ENCODE results near the gene NAGS.
"Not testable (repeated sequence)": the region's sequence is repeated elsewhere in the genome, so short reads cannot be mapped to it uniquely, and the experiment has no call there.

NAGS gene

DNA sequence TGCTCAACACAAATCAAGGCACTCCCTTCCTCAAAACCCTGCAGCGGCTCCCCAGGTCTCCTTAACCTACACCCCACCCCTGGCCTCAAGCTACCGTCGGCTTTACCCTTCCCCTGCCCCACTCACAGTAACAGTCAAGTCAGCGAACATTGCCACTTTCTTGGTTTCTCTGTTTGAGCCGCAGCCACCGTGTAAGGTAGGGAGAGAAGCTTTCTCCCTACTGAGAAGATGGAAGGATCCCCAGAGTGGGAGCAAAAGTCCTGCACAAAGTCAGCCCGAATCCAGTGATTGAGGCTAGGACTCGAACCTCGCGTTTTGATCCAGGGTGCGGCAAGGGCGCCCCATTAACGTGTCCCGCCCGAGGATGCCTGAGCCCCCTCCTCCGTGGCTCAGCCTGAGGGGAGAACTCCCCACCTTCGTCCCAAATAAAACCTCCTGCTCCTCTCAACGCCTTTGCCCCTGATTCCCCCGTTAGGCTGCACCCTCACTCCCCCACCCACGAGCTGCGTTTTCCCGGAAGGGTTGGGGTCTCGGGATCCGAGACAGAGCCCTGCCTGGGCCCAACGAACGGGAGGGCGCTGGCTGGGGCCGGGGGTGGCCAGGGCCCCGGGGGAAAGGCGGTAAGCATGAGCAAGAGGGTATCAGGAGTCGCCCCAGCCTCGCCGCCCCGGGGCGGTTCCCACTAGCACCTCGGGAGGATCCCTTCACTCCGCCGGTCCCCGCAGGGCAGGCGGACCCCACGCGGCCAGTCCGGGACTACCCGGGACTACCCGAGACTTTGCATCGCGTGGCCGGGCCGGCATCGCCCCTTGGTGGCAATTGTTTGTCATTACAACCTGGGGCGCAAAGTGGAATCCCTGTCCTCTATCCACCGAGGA is 9.9 kb upstream of the NAGS start:
- H3K4me3 ChIP-seq (ENCODE audit: low read length): no peak overlapping the region
- TF ChIP-seq ZNF274 (IDR thresholded peaks at IDR 0.05; ENCODE audit: low read depth, low read length): no peak

DNA sequence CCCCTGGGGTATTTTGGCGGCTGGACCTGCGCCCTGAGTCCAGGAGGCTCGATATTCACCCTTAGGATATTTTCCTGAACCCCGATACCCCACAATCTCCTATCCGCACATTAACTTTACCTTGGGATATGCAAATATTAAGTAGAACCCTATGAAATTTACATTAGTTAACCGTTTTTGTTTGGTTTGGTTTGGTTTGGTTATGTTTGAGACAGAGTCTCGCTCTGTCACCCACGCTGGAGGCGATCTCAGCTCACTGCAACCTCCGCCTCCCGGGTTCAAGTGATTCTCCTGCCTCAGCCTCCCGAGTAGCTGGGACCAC is 9.3 kb upstream of the NAGS start:
- H3K4me3 ChIP-seq (ENCODE audit: low read length): no peak overlapping the region
- TF ChIP-seq ZNF274 (IDR thresholded peaks at IDR 0.05; ENCODE audit: low read depth, low read length): no peak

DNA sequence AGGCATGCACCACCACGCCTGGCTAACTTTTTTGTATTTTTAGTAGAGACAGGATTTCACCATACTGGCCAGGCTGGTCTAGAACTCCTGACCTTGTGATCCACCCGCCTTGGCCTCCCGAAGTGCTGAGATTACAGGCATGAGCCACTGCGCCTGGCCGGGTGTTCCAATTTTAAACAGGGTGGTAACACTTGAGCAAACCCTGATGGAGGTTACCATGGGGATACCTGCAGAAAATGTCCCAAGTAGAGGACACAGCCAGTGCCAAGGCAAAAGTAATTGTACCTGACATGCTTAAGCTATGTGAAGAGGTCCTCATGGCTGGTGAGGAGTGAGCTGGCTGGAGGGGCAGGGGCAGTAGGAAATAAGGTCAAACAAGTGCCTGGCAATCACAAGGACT is 7.2 kb upstream of the NAGS start:
- not testable (repeated sequence) for H3K4me3 ChIP-seq (ENCODE audit: low read length)

- no peak for TF ChIP-seq ZNF274 (IDR thresholded peaks at IDR 0.05; ENCODE audit: low read depth, low read length)
- no peak overlapping the region for H3K4me3 ChIP-seq (ENCODE audit: low read length)
Observed at GRCh38 chr17:43998552-43998951, 5.9 kb upstream of the NAGS start.

DNA sequence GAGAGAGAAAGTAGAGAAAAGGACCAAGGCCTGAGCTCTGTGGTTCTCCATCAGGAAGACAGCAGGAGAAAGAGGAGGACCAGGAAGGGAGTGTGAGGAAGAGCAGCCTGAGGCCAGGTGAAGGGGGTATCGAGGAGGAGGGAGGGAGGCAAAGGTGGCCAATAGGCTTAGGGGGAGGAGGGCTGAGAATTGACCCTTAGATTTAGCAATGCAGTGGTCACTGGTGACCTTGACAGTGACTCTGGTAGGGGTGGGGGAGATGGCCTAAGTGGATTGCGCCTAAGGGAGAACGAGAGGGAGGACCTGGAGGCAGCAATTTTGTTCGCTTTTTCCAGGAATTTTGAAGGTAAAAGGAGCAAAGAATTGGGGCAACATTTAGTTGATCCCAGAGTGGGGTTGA is 5.4 kb upstream of the NAGS start:
- no peak for TF ChIP-seq ZNF274 (IDR thresholded peaks at IDR 0.05; ENCODE audit: low read depth, low read length)
- H3K4me3 ChIP-seq (ENCODE audit: low read length): no peak overlapping the region

DNA sequence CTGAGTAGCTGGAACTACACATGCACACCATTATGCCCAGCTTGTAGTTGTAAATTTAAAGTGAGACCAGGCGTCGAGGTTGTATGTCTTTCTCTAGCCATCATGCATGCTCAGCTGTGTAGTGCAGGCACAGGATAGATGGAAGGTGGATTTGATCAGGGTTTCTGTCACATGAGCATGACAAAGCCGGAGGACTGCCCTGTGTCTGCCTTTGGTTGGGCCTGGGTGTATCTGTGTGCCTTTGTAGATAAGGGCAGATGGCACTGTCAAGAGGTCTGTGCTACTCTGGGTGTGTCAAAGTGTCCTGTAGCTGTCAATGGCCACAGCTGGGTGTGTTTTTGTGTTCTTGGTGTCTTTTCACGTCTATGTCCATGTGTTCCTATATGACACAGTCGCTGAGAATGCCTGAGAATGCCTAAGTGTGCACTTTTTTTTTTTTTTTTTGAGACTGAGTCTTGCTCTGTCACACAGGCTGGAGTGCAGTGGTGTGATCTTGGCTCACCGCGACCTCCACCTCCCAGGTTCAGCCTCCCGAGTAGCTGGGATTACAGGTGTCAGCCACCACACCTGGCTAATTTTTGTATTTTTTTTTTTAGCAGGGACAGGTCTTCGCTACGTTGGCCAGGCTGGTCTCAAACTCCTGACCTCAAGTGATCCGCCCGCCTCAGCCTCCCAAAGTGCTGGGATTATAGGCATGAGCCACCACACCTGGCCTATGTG is 4.1 kb upstream of the NAGS start:
- no peak for TF ChIP-seq ZNF274 (IDR thresholded peaks at IDR 0.05; ENCODE audit: low read depth, low read length)
- no peak overlapping the region for H3K4me3 ChIP-seq (ENCODE audit: low read length)

- H3K4me3 ChIP-seq (ENCODE audit: low read length): no peak overlapping the region
- no peak for TF ChIP-seq ZNF274 (IDR thresholded peaks at IDR 0.05; ENCODE audit: low read depth, low read length)
Observed at GRCh38 chr17:44000871-44001460, 3.5 kb upstream of the NAGS start.

GRCh38 chr17:44001461-44001920 is 2.9 kb upstream of the NAGS start:
- H3K4me3 ChIP-seq (ENCODE audit: low read length): no peak overlapping the region
- TF ChIP-seq ZNF274 (IDR thresholded peaks at IDR 0.05; ENCODE audit: low read depth, low read length): no peak

DNA sequence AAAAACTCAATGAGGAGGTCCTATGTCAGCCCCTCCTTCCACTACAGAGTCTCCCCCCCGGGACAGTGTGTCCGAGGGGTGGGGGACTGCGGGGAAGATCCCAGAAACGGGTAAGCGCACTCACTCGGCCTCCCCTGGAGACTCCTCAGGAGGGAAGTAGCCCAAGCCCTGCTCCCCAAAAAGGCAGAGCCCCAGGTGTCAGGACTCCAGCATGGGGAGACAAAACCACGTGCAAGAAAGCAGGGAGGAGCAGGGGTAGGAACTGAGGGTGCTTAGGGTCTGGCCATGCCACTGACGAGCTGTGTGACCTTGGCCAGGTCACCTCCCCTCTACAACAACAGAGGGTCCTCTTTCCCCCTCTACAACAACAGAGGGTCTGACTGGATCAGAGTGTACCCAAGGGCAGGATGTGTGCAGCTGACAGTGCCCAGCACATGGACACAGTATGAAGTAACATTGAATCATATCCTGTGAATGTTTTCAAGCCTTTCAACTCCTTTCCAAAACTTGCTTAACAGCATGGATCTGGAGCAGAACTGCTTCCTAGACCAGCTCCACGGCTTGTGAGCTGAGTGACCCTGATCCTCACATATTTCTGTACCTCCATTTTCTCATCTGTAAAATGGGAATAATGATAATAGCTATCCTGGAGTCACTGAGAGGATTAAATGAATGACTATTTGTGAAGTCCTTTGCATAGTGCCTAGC is 2.1 kb upstream of the NAGS start:
- no peak overlapping the region for H3K4me3 ChIP-seq (ENCODE audit: low read length)
- no peak for TF ChIP-seq ZNF274 (IDR thresholded peaks at IDR 0.05; ENCODE audit: low read depth, low read length)

DNA sequence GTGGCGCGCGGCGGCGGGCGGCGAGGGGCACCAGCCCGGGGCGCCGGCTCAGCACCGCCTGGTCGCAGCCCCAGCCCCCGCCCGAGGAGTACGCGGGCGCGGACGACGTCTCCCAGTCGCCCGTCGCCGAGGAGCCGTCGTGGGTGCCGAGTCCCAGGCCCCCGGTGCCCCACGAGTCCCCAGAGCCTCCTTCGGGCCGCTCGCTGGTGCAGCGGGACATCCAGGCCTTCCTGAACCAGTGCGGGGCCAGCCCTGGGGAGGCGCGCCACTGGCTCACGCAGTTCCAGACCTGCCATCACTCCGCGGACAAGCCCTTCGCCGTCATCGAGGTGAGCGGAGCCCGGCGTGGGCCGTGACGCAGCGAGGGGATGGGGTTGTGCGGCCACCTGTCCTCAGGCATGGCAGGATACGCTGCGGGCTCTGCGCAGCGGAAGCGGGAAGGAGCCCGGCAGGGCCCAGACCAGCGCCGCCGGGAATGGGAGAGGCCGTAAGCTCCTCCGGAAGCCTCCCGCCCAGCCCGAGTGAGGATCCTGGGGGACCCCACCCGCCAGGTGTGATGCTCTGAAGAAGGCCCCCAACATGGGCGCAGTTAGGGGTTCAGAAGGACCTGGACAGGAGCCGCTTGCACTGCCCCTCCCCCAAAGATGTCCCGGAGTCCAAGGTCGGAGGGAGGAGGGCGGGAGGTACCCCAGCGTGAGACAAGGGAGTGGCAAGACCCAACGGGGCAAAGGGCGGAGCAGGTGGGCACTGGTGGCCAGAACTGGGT is 522 bp downstream of the NAGS start:
- TF ChIP-seq ZNF274 (IDR thresholded peaks at IDR 0.05; ENCODE audit: low read depth, low read length): no peak
- H3K4me3 ChIP-seq (ENCODE audit: low read length): no peak overlapping the region

DNA sequence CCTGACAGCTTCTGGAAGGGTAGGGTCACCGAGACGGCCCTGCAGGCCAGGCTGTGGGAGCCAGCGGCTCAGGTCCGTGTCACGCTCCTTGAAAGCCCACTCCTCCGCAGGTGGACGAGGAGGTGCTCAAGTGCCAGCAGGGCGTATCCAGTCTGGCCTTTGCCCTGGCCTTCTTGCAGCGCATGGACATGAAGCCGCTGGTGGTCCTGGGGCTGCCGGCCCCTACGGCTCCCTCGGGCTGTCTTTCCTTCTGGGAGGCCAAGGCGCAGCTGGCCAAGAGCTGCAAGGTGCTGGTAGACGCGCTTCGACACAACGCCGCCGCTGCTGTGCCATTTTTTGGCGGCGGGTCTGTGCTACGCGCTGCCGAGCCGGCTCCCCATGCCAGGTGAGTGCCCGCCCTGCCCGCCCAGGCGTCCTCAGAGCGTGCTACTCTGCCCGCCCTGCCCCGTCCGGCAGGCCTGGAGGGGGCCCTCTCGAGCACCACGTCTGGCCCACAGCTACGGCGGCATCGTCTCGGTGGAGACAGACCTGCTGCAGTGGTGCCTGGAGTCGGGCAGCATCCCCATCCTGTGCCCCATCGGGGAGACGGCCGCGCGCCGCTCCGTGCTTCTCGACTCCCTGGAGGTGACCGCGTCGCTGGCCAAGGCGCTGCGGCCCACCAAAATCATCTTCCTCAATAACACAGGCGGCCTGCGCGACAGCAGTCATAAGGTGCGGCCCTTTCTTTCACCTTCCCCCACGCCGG is 1.3 kb downstream of the NAGS start:
- TF ChIP-seq ZNF274 (IDR thresholded peaks at IDR 0.05; ENCODE audit: low read depth, low read length): no peak
- no peak overlapping the region; the same call in 1 of the 2 replicates for H3K4me3 ChIP-seq (ENCODE audit: low read length)

DNA sequence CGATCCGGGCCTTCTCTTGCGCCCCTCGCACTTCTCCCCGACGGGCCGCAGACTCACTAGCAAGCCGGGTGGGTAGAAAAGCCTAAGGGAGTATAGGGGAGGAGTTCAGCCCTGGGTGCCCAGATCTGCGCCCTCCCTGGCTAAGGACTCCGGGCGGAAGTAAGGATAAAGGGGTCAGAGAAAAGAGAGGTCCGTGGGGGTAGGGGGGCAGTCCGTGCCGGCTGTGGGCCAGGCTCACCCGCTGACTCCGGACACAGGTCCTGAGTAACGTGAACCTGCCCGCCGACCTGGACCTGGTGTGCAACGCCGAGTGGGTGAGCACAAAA is 1.8 kb downstream of the NAGS start:
- TF ChIP-seq ZNF274 (IDR thresholded peaks at IDR 0.05; ENCODE audit: low read depth, low read length): no peak

More for the DNA sequence above, 1.8 kb downstream of the NAGS start:
- H3K4me3 ChIP-seq (ENCODE audit: low read length): peak overlapping the region; percentile 48; the same call in 1 of the 2 replicates

Measured in GM08714 (cell line).